GM19324 (cell line): Measurements from ENCODE around the gene COL4A1.
"Not testable (repeated sequence)": the region's sequence is repeated elsewhere in the genome, so short reads cannot be mapped to it uniquely, and the experiment has no call there.

Source experiments
- ATAC-seq: cut with Tn5 transposase; IDR thresholded peaks from one replicate; pipeline ENCODE4 v1.9.1; 2021; ENCODE audit warnings: mild to moderate bottlenecking, moderate library complexity; ENCODE audit not compliant: unreplicated experiment, low FRiP score

COL4A1 gene

GRCh38 chr13:110126391-110126961 is 180.5 kb downstream of the COL4A1 start:
- no peak for ATAC-seq

GRCh38 chr13:110125613-110126272 is 181.2 kb downstream of the COL4A1 start:
- no peak for ATAC-seq

GRCh38 chr13:110125157-110125556 is 181.8 kb downstream of the COL4A1 start:
- ATAC-seq, result no peak

- ATAC-seq, result no peak
Observed at GRCh38 chr13:110124201-110124940, 182.6 kb downstream of the COL4A1 start.

- ATAC-seq, result no peak
Observed at GRCh38 chr13:110123041-110123809, 183.7 kb downstream of the COL4A1 start.

- ATAC-seq, result no peak
Observed at GRCh38 chr13:110121422-110122083, 185.4 kb downstream of the COL4A1 start.

GRCh38 chr13:110119935-110120905 is 186.7 kb downstream of the COL4A1 start:
- ATAC-seq, result no peak

GRCh38 chr13:110118106-110118505 is 188.9 kb downstream of the COL4A1 start:
- ATAC-seq, result no peak

GRCh38 chr13:110116072-110116487 is 190.9 kb downstream of the COL4A1 start:
- ATAC-seq, result no peak

- ATAC-seq, result no peak
Observed at GRCh38 chr13:110115591-110115990, 191.4 kb downstream of the COL4A1 start.

- no peak for ATAC-seq
Observed at GRCh38 chr13:110114316-110114715, 192.6 kb downstream of the COL4A1 start.

- ATAC-seq, result no peak
Observed at GRCh38 chr13:110113284-110113764, 193.6 kb downstream of the COL4A1 start.

- not testable (repeated sequence) for ATAC-seq
Observed at GRCh38 chr13:110112379-110112778, 194.6 kb downstream of the COL4A1 start.

GRCh38 chr13:110110783-110111182 is 196.2 kb downstream of the COL4A1 start:
- no peak for ATAC-seq

- no peak for ATAC-seq
Observed at GRCh38 chr13:110109910-110110309, 197.0 kb downstream of the COL4A1 start.

GRCh38 chr13:110109140-110109783 is 197.7 kb downstream of the COL4A1 start:
- ATAC-seq, result no peak

GRCh38 chr13:110108348-110109139 is 198.4 kb downstream of the COL4A1 start:
- no peak for ATAC-seq
